Liver (tissue), 3 donors: ENCODE data around the gene SYT13.

Experiments
- GABPA ChIP-seq, 2 donors: IDR thresholded peaks in 1 of 2; conservative IDR thresholded peaks in 1 of 2; 2 replicates each; pipeline ENCODE4 v1.6.1; 2016; ENCODE audit warnings: antibody characterized with exemption in 2 of 2, mild to moderate bottlenecking in 1 of 2, moderate library complexity in 1 of 2
- NR2F2 ChIP-seq: IDR thresholded peaks from 2 replicates; pipeline ENCODE4 v1.6.1; 2016; ENCODE audit warnings: antibody characterized with exemption
- RXRA ChIP-seq, 2 donors: IDR thresholded peaks; 2 replicates each; pipeline ENCODE4 v1.6.1; 2017 to 2018; ENCODE audit warnings: antibody characterized with exemption in 2 of 2, mild to moderate bottlenecking in 1 of 2
- YY1 ChIP-seq: IDR thresholded peaks from 2 replicates; pipeline ENCODE4 v1.6.1; 2016; ENCODE audit warnings: antibody characterized with exemption, mild to moderate bottlenecking
- TF ChIP-seq, protein P1 (sequence below): IDR thresholded peaks from 2 replicates; pipeline ENCODE4 v1.6.1; 2016; ENCODE audit warnings: antibody characterized with exemption, mild to moderate bottlenecking
- TF ChIP-seq, protein P2 (sequence below): fragments of 150-350 bp; IDR thresholded peaks from 2 replicates; pipeline ENCODE4 v1.5.1; 2017; ENCODE audit warnings: improper control_type of control experiment, low read depth, low read length; ENCODE audit not compliant: missing input control
- donor health status: healthy.
- donor health status: healthy.

DNA sequence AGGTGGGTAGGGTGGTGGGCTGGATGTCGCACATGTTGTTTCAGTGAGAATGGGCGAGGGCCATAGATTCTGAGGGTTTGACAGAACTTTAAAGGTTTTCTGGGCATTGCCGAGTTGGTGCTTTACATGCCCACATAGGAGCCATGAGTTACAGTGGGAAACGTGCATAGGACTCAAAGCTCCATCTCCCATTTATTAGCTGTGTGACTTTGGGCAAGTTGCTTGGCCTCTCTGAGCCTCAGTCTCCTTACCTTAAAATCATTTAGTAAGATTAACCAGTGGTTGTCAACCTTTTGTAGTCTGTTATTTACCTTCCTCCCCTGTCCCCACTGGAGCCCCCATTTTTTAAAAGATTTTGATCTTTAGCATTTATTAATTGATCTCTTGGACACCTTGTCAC lies 67.4 kb downstream of the SYT13 start:
- TF ChIP-seq, protein P1, sequence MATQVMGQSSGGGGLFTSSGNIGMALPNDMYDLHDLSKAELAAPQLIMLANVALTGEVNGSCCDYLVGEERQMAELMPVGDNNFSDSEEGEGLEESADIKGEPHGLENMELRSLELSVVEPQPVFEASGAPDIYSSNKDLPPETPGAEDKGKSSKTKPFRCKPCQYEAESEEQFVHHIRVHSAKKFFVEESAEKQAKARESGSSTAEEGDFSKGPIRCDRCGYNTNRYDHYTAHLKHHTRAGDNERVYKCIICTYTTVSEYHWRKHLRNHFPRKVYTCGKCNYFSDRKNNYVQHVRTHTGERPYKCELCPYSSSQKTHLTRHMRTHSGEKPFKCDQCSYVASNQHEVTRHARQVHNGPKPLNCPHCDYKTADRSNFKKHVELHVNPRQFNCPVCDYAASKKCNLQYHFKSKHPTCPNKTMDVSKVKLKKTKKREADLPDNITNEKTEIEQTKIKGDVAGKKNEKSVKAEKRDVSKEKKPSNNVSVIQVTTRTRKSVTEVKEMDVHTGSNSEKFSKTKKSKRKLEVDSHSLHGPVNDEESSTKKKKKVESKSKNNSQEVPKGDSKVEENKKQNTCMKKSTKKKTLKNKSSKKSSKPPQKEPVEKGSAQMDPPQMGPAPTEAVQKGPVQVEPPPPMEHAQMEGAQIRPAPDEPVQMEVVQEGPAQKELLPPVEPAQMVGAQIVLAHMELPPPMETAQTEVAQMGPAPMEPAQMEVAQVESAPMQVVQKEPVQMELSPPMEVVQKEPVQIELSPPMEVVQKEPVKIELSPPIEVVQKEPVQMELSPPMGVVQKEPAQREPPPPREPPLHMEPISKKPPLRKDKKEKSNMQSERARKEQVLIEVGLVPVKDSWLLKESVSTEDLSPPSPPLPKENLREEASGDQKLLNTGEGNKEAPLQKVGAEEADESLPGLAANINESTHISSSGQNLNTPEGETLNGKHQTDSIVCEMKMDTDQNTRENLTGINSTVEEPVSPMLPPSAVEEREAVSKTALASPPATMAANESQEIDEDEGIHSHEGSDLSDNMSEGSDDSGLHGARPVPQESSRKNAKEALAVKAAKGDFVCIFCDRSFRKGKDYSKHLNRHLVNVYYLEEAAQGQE = no peak
- TF ChIP-seq, protein P2, sequence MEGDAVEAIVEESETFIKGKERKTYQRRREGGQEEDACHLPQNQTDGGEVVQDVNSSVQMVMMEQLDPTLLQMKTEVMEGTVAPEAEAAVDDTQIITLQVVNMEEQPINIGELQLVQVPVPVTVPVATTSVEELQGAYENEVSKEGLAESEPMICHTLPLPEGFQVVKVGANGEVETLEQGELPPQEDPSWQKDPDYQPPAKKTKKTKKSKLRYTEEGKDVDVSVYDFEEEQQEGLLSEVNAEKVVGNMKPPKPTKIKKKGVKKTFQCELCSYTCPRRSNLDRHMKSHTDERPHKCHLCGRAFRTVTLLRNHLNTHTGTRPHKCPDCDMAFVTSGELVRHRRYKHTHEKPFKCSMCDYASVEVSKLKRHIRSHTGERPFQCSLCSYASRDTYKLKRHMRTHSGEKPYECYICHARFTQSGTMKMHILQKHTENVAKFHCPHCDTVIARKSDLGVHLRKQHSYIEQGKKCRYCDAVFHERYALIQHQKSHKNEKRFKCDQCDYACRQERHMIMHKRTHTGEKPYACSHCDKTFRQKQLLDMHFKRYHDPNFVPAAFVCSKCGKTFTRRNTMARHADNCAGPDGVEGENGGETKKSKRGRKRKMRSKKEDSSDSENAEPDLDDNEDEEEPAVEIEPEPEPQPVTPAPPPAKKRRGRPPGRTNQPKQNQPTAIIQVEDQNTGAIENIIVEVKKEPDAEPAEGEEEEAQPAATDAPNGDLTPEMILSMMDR = no peak
- TF ChIP-seq YY1 (no peak), GABPA (IDR thresholded peaks at IDR 0.05 in 1 of 2, conservative IDR thresholded peaks at IDR 0.05 in 1 of 2) (no peak), NR2F2 (no peak), RXRA (IDR thresholded peaks at IDR 0.05) (no peak)
